22Rv1 (cell line): ENCODE measurements around the gene ALG1.

Experiments used
- ZFX ChIP-seq: fragments of 450-650 bp; IDR thresholded peaks from 2 replicates; pipeline ENCODE4 v1.6.1; 2017; ENCODE audit warnings: antibody characterized with exemption, borderline replicate concordance
- TF ChIP-seq, protein P1 (sequence below): fragments of 450-650 bp; IDR thresholded peaks from 2 replicates; pipeline ENCODE4 v1.5.1; 2017; ENCODE audit warnings: mild to moderate bottlenecking

DNA sequence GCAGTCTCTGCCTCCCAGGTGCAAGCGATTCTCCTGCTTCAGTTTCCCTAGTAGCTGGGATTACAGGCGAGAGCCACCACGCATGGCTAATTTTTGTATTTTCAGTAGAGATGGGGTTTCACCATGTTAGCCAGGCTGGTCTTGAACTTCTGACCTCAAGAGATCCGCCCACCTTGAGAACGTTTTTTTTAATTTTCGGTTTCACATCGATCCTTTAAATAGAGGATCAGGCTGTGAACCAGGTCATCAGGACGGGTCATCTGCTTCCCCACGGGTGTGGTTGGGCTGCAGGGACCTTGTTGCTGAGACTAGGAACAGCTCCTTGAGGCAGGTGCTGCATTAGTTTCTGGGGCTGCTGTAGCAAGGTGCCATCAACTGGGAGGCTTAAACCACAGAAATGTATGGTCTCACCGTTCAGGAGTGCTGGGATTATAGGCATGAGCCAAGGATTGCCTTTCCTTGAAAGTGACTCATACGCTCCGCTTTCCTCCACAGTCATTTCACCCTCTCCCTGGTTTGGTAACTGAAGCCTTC, 30.0 kb upstream of the ALG1 start:
- TF ChIP-seq, protein P1, sequence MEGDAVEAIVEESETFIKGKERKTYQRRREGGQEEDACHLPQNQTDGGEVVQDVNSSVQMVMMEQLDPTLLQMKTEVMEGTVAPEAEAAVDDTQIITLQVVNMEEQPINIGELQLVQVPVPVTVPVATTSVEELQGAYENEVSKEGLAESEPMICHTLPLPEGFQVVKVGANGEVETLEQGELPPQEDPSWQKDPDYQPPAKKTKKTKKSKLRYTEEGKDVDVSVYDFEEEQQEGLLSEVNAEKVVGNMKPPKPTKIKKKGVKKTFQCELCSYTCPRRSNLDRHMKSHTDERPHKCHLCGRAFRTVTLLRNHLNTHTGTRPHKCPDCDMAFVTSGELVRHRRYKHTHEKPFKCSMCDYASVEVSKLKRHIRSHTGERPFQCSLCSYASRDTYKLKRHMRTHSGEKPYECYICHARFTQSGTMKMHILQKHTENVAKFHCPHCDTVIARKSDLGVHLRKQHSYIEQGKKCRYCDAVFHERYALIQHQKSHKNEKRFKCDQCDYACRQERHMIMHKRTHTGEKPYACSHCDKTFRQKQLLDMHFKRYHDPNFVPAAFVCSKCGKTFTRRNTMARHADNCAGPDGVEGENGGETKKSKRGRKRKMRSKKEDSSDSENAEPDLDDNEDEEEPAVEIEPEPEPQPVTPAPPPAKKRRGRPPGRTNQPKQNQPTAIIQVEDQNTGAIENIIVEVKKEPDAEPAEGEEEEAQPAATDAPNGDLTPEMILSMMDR: no peak
- no peak for TF ChIP-seq ZFX
